H1 (cell line): Measurements from ENCODE around the gene BROX. TPM values are rescaled to one million over a fixed set of nuclear protein-coding genes. Genes with fewer than 3 reads are reported as not detected.

ENCODE experiments used
- CTCF ChIA-PET: fragments of 300-600 bp; sonication (Branson Sonifier 250); formaldehyde crosslinking; loops from one replicate; lab custom pipeline; 2021; ENCODE audit not compliant: partially characterized antibody; lab: Charles Lee
- POLR2A ChIA-PET: fragments of 300-600 bp; sonication (Branson Sonifier 250); formaldehyde crosslinking; loops from one replicate; lab custom pipeline; 2021; ENCODE audit warnings: inconsistent platforms; ENCODE audit not compliant: partially characterized antibody; lab: Charles Lee
- DNase-seq, 2 experiments: peaks; one replicate each; pipeline versions ENCODE4 v3.0.0 to v3.0.0-alpha.2; 2010 to 2022; ENCODE audit warnings: low spot score in 2 of 2, low read depth in 1 of 2, mixed read lengths in 1 of 2
- FAIRE-seq: peaks from 2 replicates; lab custom pipeline; 2011; peaks lifted over from hg19 to GRCh38; lab: Jason Lieb, UNC
- H2AFZ ChIP-seq: 2 replicates; pipeline ENCODE4 v1.8.1; 2012; ENCODE audit warnings: low read length, inconsistent platforms
- H2AK5ac ChIP-seq: 2 replicates; pipeline ENCODE4 v1.6.1; 2013; ENCODE audit warnings: low read depth, low read length
- H2BK120ac ChIP-seq: replicated peaks from 2 replicates; pipeline ENCODE3; 2013; ENCODE audit warnings: low read depth, low read length, inconsistent platforms
- H2BK12ac ChIP-seq: 2 replicates; pipeline ENCODE4 v1.6.1; 2013; ENCODE audit warnings: low read depth, low read length
- H2BK15ac ChIP-seq: 2 replicates; pipeline ENCODE4 v1.6.1; 2013; ENCODE audit warnings: low read length
- H2BK20ac ChIP-seq: 2 replicates; pipeline ENCODE4 v1.6.1; 2013; ENCODE audit warnings: low read length
- H2BK5ac ChIP-seq: 2 replicates; pipeline ENCODE4 v1.6.1; 2013; ENCODE audit warnings: low read depth, low read length
- H3K14ac ChIP-seq: 2 replicates; pipeline ENCODE4 v1.6.1; 2013; ENCODE audit warnings: inconsistent platforms; ENCODE audit not compliant: insufficient read length
- H3K18ac ChIP-seq: 2 replicates; pipeline ENCODE4 v1.6.1; 2013; ENCODE audit warnings: low read length; ENCODE audit errors: extremely low read depth
- H3K23ac ChIP-seq: 2 replicates; pipeline ENCODE4 v1.6.1; 2013; ENCODE audit warnings: inconsistent platforms; ENCODE audit not compliant: insufficient read length
- H3K23me2 ChIP-seq: 2 replicates; pipeline ENCODE4 v1.6.1; 2013; ENCODE audit warnings: low read depth, low read length
- H3K27ac ChIP-seq: 2 replicates; pipeline ENCODE4 v1.6.1; 2011; ENCODE audit warnings: low read depth, low read length, inconsistent platforms
- H3K27me3 ChIP-seq, 4 experiments: replicated peaks in 1 of 4; 1 replicate in 1 of 4; 2 replicates in 3 of 4; pipeline versions ENCODE4 v1.6.1 to v1.8.1; 2011 to 2013; ENCODE audit warnings: low read length in 3 of 4, mild to moderate bottlenecking in 3 of 4, inconsistent platforms in 2 of 4, mixed read lengths in 2 of 4, moderate library complexity in 1 of 4; ENCODE audit not compliant: control insufficient read depth in 3 of 4, insufficient read depth in 3 of 4; ENCODE audit errors: extremely low read depth in 1 of 4
- H3K36me3 ChIP-seq, 4 experiments: 2 replicates each; pipeline versions ENCODE4 v1.6.1 to v1.8.1; 2011 to 2013; ENCODE audit warnings: mild to moderate bottlenecking in 4 of 4, low read length in 3 of 4, moderate library complexity in 2 of 4, control low read depth in 1 of 4, inconsistent platforms in 1 of 4; ENCODE audit not compliant: insufficient read depth in 4 of 4, control insufficient read depth in 2 of 4
- H3K4ac ChIP-seq: replicated peaks from 2 replicates; pipeline ENCODE3; 2013; ENCODE audit warnings: low read length, low read depth, mixed read lengths, inconsistent platforms; ENCODE audit not compliant: insufficient read length
- H3K4me1 ChIP-seq, 4 experiments: replicated peaks in 1 of 4; 1 replicate in 1 of 4; 2 replicates in 3 of 4; pipeline versions ENCODE4 v1.6.1 to v1.8.1; 2011 to 2013; ENCODE audit warnings: low read length in 3 of 4, inconsistent platforms in 2 of 4, mixed read lengths in 1 of 4; ENCODE audit not compliant: insufficient read depth in 4 of 4, control insufficient read depth in 3 of 4
- H3K4me2 ChIP-seq, 2 experiments: 2 replicates each; pipeline versions ENCODE4 v1.6.1 to v1.8.1; 2011 to 2013; ENCODE audit warnings: low read depth in 2 of 2, low read length in 2 of 2, control low read depth in 1 of 2, inconsistent platforms in 1 of 2, mild to moderate bottlenecking in 1 of 2; ENCODE audit not compliant: insufficient read depth in 1 of 2
- H3K4me3 ChIP-seq, 4 experiments: fragments of 200-600, 300-600 bp in 1 of 4; sonication (generic), shearing (Covaris generic), sonication (Bioruptor Twin) in 1 of 4; 2 replicates each; pipeline versions ENCODE4 v1.5.1 to v1.8.1; 2011 to 2016; ENCODE audit warnings: low read length in 4 of 4, low read depth in 3 of 4, control low read depth in 2 of 4, inconsistent platforms in 2 of 4, mild to moderate bottlenecking in 2 of 4, mixed read lengths in 1 of 4, moderate library complexity in 1 of 4; ENCODE audit not compliant: insufficient read depth in 2 of 4; ENCODE audit errors: extremely low read depth in 1 of 4
- H3K56ac ChIP-seq: replicated peaks from 2 replicates; pipeline ENCODE3; 2013; ENCODE audit warnings: low read depth, mild to moderate bottlenecking, mixed read lengths, low read length, inconsistent platforms; ENCODE audit not compliant: insufficient read length
- H3K79me1 ChIP-seq: 2 replicates; pipeline ENCODE4 v1.6.1; 2013; ENCODE audit warnings: low read depth, low read length, control low read depth
- H3K79me2 ChIP-seq, 2 experiments: 2 replicates each; pipeline versions ENCODE4 v1.6.1 to v1.8.1; 2012 to 2013; ENCODE audit warnings: low read length in 2 of 2, mild to moderate bottlenecking in 2 of 2, inconsistent platforms in 1 of 2; ENCODE audit not compliant: insufficient read depth in 2 of 2, control insufficient read depth in 1 of 2
- H3K9ac ChIP-seq, 4 experiments: replicated peaks in 1 of 4; 1 replicate in 1 of 4; 2 replicates in 3 of 4; pipeline versions ENCODE4 v1.6.1 to v1.8.1; 2011 to 2013; ENCODE audit warnings: low read depth in 3 of 4, low read length in 3 of 4, control low read depth in 2 of 4, mild to moderate bottlenecking in 2 of 4, moderate library complexity in 2 of 4, inconsistent platforms in 1 of 4; ENCODE audit errors: extremely low read depth in 1 of 4
- H3K9me3 ChIP-seq, 2 experiments: 2 replicates each; pipeline versions ENCODE4 v1.6.1 to v1.8.1; 2012 to 2013; ENCODE audit warnings: mild to moderate bottlenecking in 2 of 2, moderate library complexity in 2 of 2, control low read depth in 1 of 2, inconsistent platforms in 1 of 2, low read depth in 1 of 2, low read length in 1 of 2, mixed read lengths in 1 of 2; ENCODE audit not compliant: insufficient read depth in 2 of 2
- H4K20me1 ChIP-seq, 2 experiments: replicated peaks in 1 of 2; 2 replicates each; pipeline versions ENCODE3 to v1.8.1; 2011 to 2013; ENCODE audit warnings: inconsistent platforms in 2 of 2, low read length in 2 of 2, mild to moderate bottlenecking in 1 of 2; ENCODE audit not compliant: insufficient read depth in 2 of 2, control insufficient read depth in 1 of 2
- H4K5ac ChIP-seq: 2 replicates; pipeline ENCODE4 v1.6.1; 2013; ENCODE audit warnings: low read length, low read depth, mixed read lengths, inconsistent platforms; ENCODE audit not compliant: insufficient read length
- H4K8ac ChIP-seq: 2 replicates; pipeline ENCODE4 v1.8.0; 2013; ENCODE audit warnings: mild to moderate bottlenecking, moderate library complexity, low read length, inconsistent platforms; ENCODE audit not compliant: insufficient read depth; ENCODE audit errors: extremely low read depth
- H4K91ac ChIP-seq: replicated peaks from 2 replicates; pipeline ENCODE3; 2013; ENCODE audit warnings: low read length, mixed read lengths, inconsistent platforms; ENCODE audit not compliant: insufficient read length
- CREB1 ChIP-seq: IDR thresholded peaks from 2 replicates; pipeline ENCODE4 v1.6.1; 2012; ENCODE audit warnings: inconsistent platforms
- EGR1 ChIP-seq: IDR thresholded peaks from 2 replicates; pipeline ENCODE4 v1.6.1; 2011; ENCODE audit warnings: low read depth, low read length, borderline replicate concordance
- KDM5A ChIP-seq: fragments of 200-600 bp; IDR thresholded peaks from 2 replicates; pipeline ENCODE4 v1.7.1; 2012; ENCODE audit warnings: mild to moderate bottlenecking, low read length, inconsistent platforms, mixed read lengths
- RBBP5 ChIP-seq: IDR thresholded peaks from 2 replicates; pipeline ENCODE4 v1.7.1; 2012; ENCODE audit warnings: low read depth, mild to moderate bottlenecking, inconsistent platforms, low read length, moderate library complexity, borderline replicate concordance
- SIRT6 ChIP-seq: IDR thresholded peaks from one replicate; pipeline ENCODE4 v1.7.1; 2012; ENCODE audit warnings: low read length, inconsistent platforms
- TEAD4 ChIP-seq: IDR thresholded peaks from 2 replicates; pipeline ENCODE4 v1.6.1; 2012; ENCODE audit warnings: low read depth, low read length, inconsistent platforms, mixed read lengths
- WGBS, 2 experiments: shearing (Covaris generic) in 1 of 2; methylation state at CpG; one replicate each; pipeline versions ENCODE4 v1.1.6 to v1.1.7; 2013 to 2015; ENCODE audit warnings: low lambda C conversion rate in 2 of 2, mixed read lengths in 2 of 2, inconsistent platforms in 1 of 2, low coverage in 1 of 2, missing lambda C conversion rate in 1 of 2; ENCODE audit not compliant: insufficient replicate concordance in 2 of 2, insufficient coverage in 1 of 2, insufficient read length in 1 of 2; ENCODE audit errors: extremely low coverage in 1 of 2, missing lambda C conversion rate in 1 of 2; 5-methylcytosine and 5-hydroxymethylcytosine counted together
- polyA plus RNA-seq, 7 experiments: library from polyadenylated mRNA; depleted of rRNA in 3 of 7; stranded (reverse) in 5 of 7; unstranded in 2 of 7; fragments of >200 nt in 5 of 7; fragments of 200-250 nt in 2 of 7; gene quantifications; 1 replicate in 5 of 7; 2 replicates in 1 of 7; 4 replicates in 1 of 7; pipeline versions ENCODE4 v1.2.1 to v1.2.3, GENCODE V29; 2011 to 2013; ENCODE audit warnings: missing spikeins in 2 of 7, mixed read lengths in 2 of 7
- total RNA-seq: library from RNA; stranded (reverse); fragmentation: NEBNext Ultra II Directional; extraction: Animal tissue kit (Norgen Biotek cat#: 25700); gene quantifications from 2 replicates; pipeline ENCODE4 v1.2.1, GENCODE V29; 2021
- TF ChIP-seq, protein P1 (sequence below): IDR thresholded peaks from 2 replicates; pipeline ENCODE4 v1.6.1; 2011; ENCODE audit warnings: low read depth, mild to moderate bottlenecking, low read length; ENCODE audit not compliant: insufficient read depth

The BROX gene
- total and polyA plus RNA-seq, 2 of the 8 experiments (the other 6 are each of a cell fraction or from before 2014, with no cell fraction given) = 3.8 to 26.7 TPM

DNA sequence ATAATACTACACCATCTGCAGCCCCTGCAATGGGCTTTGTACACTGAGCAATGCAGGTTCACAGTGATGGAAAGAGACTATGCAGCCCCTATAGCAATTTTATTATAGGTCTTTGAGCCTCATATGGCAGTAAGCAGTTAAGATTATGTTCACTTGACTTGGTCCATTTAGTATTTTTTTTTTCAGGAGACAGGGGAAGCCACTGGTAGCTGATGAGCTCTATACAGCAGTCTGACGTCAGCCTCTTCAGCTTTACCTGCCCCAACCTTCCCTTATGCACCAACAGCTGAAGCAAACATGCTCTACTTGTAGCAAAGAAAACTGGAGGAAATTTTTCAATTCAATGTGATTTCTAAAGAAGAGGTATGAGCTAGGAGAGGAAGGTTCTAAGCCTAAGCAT is 32.3 kb upstream of the BROX start:
- Histone ChIP-seq H3K9ac (no peak overlapping the region), H3K4ac (no peak overlapping the region), H3K4me2 (no peak overlapping the region), H2BK5ac (no peak overlapping the region), H3K14ac (no peak overlapping the region), H3K79me1 (no peaks in the 10 kb centered on the region), H3K56ac (no peak overlapping the region), H2BK15ac (no peak overlapping the region), H3K27ac (no peak overlapping the region), H3K23me2 (no peaks in the 10 kb centered on the region), H3K79me2 (no peaks in the 10 kb centered on the region), H2AFZ (no peak overlapping the region), H3K27me3 (no peaks in the 10 kb centered on the region), H4K20me1 (no peaks in the 10 kb centered on the region), H3K36me3 (peaks cover 0 to 15% (median 5%) of the 10 kb centered on the region in 4 experiments; a peak in 3 of 8 replicates), H2BK20ac (no peak overlapping the region), H3K4me1 (no peaks in the 10 kb centered on the region), H2BK12ac (no peak overlapping the region), H3K23ac (no peak overlapping the region), H2AK5ac (no peak overlapping the region), H3K9me3 (no peaks in the 10 kb centered on the region), H4K91ac (no peak overlapping the region), H4K8ac (no peak overlapping the region), H3K18ac (no peak overlapping the region), H3K4me3 (no peak overlapping the region), H2BK120ac (no peak overlapping the region), H4K5ac (no peak overlapping the region)
- ChIA-PET POLR2A (interaction anchor here (1.5 kb wide), 1 partner anchor 9 kb away, joined by 4 read pairs; no protein-coding TSS in a partner anchor), CTCF (interaction anchor here (1.2 to 1.6 kb wide), 3 partner anchors 9 to 444 kb away, joined by 3 to 8 read pairs (median 4); no protein-coding TSS in a partner anchor)
- FAIRE-seq = no peak
- no peak for DNase-seq
- WGBS, 2 experiments = 64% methylated on average over 1 of the region's 1 CpG; no CpG with 5 or more reads in 1 of the 2 experiments
- TF ChIP-seq EGR1 = no peak
- TF ChIP-seq CREB1 = no peak
- TF ChIP-seq, protein P1, sequence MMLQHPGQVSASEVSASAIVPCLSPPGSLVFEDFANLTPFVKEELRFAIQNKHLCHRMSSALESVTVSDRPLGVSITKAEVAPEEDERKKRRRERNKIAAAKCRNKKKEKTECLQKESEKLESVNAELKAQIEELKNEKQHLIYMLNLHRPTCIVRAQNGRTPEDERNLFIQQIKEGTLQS = no peak
- TF ChIP-seq SIRT6 = no peak
- TF ChIP-seq RBBP5 = no peak
- no peak for TF ChIP-seq TEAD4
- TF ChIP-seq KDM5A = no peak
